ENCODE results near the gene PARD3B.

DNA sequence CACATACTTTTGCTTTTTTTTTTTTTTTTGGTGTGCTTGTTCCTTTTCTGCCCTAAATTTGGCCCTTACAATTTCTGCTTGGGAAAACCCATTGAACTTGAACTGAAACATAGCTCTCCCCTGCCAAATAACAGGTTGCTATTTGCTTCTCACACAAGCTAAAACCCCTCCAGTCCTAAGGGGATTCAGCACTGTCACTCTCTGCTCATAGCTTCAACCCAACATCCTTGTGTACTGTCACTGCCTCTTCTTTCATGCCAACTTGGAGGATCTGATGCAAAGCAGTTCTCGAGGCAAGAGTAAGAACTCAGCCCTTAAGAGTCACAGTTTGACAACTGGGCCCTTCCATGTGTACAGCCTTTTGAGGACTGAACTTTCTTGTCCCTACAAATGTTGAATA is 1106.4 kb downstream of the PARD3B start:
- TF ChIP-seq, protein P1, sequence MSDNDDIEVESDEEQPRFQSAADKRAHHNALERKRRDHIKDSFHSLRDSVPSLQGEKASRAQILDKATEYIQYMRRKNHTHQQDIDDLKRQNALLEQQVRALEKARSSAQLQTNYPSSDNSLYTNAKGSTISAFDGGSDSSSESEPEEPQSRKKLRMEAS (IDR thresholded peaks at IDR 0.05; ENCODE audit: low read depth, low read length): no peak
- TF ChIP-seq SREBF1 (IDR thresholded peaks at IDR 0.05; ENCODE audit: low read length): no peak
- TF ChIP-seq, protein P2, sequence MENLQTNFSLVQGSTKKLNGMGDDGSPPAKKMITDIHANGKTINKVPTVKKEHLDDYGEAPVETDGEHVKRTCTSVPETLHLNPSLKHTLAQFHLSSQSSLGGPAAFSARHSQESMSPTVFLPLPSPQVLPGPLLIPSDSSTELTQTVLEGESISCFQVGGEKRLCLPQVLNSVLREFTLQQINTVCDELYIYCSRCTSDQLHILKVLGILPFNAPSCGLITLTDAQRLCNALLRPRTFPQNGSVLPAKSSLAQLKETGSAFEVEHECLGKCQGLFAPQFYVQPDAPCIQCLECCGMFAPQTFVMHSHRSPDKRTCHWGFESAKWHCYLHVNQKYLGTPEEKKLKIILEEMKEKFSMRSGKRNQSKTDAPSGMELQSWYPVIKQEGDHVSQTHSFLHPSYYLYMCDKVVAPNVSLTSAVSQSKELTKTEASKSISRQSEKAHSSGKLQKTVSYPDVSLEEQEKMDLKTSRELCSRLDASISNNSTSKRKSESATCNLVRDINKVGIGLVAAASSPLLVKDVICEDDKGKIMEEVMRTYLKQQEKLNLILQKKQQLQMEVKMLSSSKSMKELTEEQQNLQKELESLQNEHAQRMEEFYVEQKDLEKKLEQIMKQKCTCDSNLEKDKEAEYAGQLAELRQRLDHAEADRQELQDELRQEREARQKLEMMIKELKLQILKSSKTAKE (IDR thresholded peaks at IDR 0.05; ENCODE audit: low read depth, poor library complexity, severe bottlenecking): no peak
- TF ChIP-seq GATAD2B (conservative IDR thresholded peaks at IDR 0.05; ENCODE audit: low read depth): no peak
- no peak for TF ChIP-seq ZSCAN29 (IDR thresholded peaks at IDR 0.05)
- no peak for TF ChIP-seq CBX5 (IDR thresholded peaks at IDR 0.05; ENCODE audit: low read depth)
- TF ChIP-seq NFYB (IDR thresholded peaks at IDR 0.05; ENCODE audit: insufficient read depth, low read depth, low read length): no peak
- no peak for TF ChIP-seq HDAC2 (IDR thresholded peaks at IDR 0.05)
